ENCODE data around the gene PNN. TPM values are rescaled to one million over a fixed set of nuclear protein-coding genes. Genes with fewer than 3 reads are reported as not detected.
A peak's percentile ranks its signal among the peaks of the same experiment; 100 is the strongest.
"Not testable (repeated sequence)": the region's sequence is repeated elsewhere in the genome, so short reads cannot be mapped to it uniquely, and the experiment has no call there.

The PNN gene
- total RNA-seq, 1 experiment from 2014 or later = 65.8 TPM

- Histone ChIP-seq H3K27ac (peak overlapping the region; percentile 93), H3K79me2 (ENCODE audit: low read depth) (no peaks in the 10 kb centered on the region), H4K20me1 (ENCODE audit: insufficient read depth) (no peaks in the 10 kb centered on the region), H3K36me3 (ENCODE audit: low read depth) (no peaks in the 10 kb centered on the region), H3K9me2 (ENCODE audit: insufficient read depth) (no peaks in the 10 kb centered on the region), H2AFZ (no peak overlapping the region), H3K27me3 (ENCODE audit: insufficient read depth, low read depth) (no peaks in the 10 kb centered on the region), H3K4me2 (peak overlapping the region; percentile 60), H3K4me3 (peak overlapping the region; percentile 27; the same call in 1 of the 2 replicates), H3K4me1 (replicated peaks; ENCODE audit: insufficient read depth) (peaks cover 32% of the 10 kb centered on the region), H3F3A (ENCODE audit: insufficient read depth, low read depth) (peaks cover 30% of the 10 kb centered on the region; the same call in 1 of the 2 replicates), H3K9me3 (ENCODE audit: insufficient read depth, low read depth) (no peaks in the 10 kb centered on the region; the same call in 1 of the 2 replicates)
- TSS peak; percentile 93 for BruUV-seq (replicated peaks)
- ChIA-PET POLR2A (ENCODE audit: unreplicated experiment) (interaction anchor here (0.7 kb wide), 2 partner anchors 48 to 51 kb away, joined by 3 to 5 read pairs; partner anchors contain the start of gene TRAPPC6B), CTCF (no interaction called here)
- TF ChIP-seq CTCF (conservative IDR thresholded peaks at IDR 0.05) (no peak), EZH2 (IDR thresholded peaks at IDR 0.05; ENCODE audit: low read depth) (no peak)
- intact Hi-C loops (cut with micrococcal nuclease; ENCODE audit: unreplicated experiment) = loop anchor here (5.0 kb wide), 2 partner anchors 46 to 49 kb away; partner anchors contain the start of gene TRAPPC6B
- DNase-seq = peak; percentile 44 to 96
These were observed 43.2 kb downstream of the PNN start for GRCh38 chr14:39218171-39218769.

GRCh38 chr14:39219075-39219499 is 44.0 kb downstream of the PNN start:
- H3K4me1 ChIP-seq (replicated peaks; ENCODE audit: insufficient read depth) = peaks cover 32% of the 10 kb centered on the region
- TF ChIP-seq CTCF (conservative IDR thresholded peaks at IDR 0.05) (no peak), EZH2 (IDR thresholded peaks at IDR 0.05; ENCODE audit: low read depth) (no peak)
- no peaks in the 10 kb centered on the region for H3K79me2 ChIP-seq (ENCODE audit: low read depth)
- intact Hi-C loops (cut with micrococcal nuclease; ENCODE audit: unreplicated experiment) = loop anchor here (5.0 kb wide), 2 partner anchors 47 to 48 kb away; partner anchors contain the start of gene TRAPPC6B
- H3K9me2 ChIP-seq (ENCODE audit: insufficient read depth) = no peaks in the 10 kb centered on the region
- CTCF ChIA-PET = interaction anchor here (0.6 kb wide), 1 partner anchor 49 kb away, joined by 3 read pairs; no protein-coding TSS in a partner anchor
- no peaks in the 10 kb centered on the region for H4K20me1 ChIP-seq (ENCODE audit: insufficient read depth)
- no peaks in the 10 kb centered on the region for H3K36me3 ChIP-seq (ENCODE audit: low read depth)
- H3F3A ChIP-seq (ENCODE audit: insufficient read depth, low read depth) = peaks cover 30% of the 10 kb centered on the region; the same call in 1 of the 2 replicates
- no TSS peak for BruUV-seq (replicated peaks)
- H3K27ac ChIP-seq = peak overlapping the region; percentile 93
- DNase-seq = peak in 1 of 2 experiments; percentile 41
- POLR2A ChIA-PET (ENCODE audit: unreplicated experiment) = no interaction called here
- no peaks in the 10 kb centered on the region; the same call in 1 of the 2 replicates for H3K9me3 ChIP-seq (ENCODE audit: insufficient read depth, low read depth)
- H3K4me3 ChIP-seq = 0 out of 2 replicates have a peak overlapping the region, but pooled peaks have one; percentile 14
- peak overlapping the region; percentile 60 for H3K4me2 ChIP-seq
- H2AFZ ChIP-seq = no peak overlapping the region
- no peaks in the 10 kb centered on the region for H3K27me3 ChIP-seq (ENCODE audit: insufficient read depth, low read depth)

- Histone ChIP-seq H3F3A (ENCODE audit: insufficient read depth, low read depth) (peaks cover 30% of the 10 kb centered on the region; the same call in 1 of the 2 replicates), H3K4me1 (replicated peaks; ENCODE audit: insufficient read depth) (peaks cover 32% of the 10 kb centered on the region)
- BruUV-seq (replicated peaks); H3K9me3 ChIP-seq (ENCODE audit: insufficient read depth, low read depth); intact Hi-C loops (cut with micrococcal nuclease; ENCODE audit: unreplicated experiment); H4K20me1 ChIP-seq (ENCODE audit: insufficient read depth); H3K27ac ChIP-seq; H3K27me3 ChIP-seq (ENCODE audit: insufficient read depth, low read depth); H3K36me3 ChIP-seq (ENCODE audit: low read depth); H2AFZ ChIP-seq; H3K4me2 ChIP-seq; H3K4me3 ChIP-seq; POLR2A ChIA-PET (ENCODE audit: unreplicated experiment); CTCF ChIA-PET; H3K9me2 ChIP-seq (ENCODE audit: insufficient read depth); DNase-seq; H3K79me2 ChIP-seq (ENCODE audit: low read depth): not testable (repeated sequence)
These were observed 45.4 kb downstream of the PNN start for GRCh38 chr14:39220473-39220872.
